HepG2 (cell line): ENCODE data around the gene DDC. TPM values are rescaled to one million over a fixed set of nuclear protein-coding genes. Genes with fewer than 3 reads are reported as not detected.

Experiments used
- AGO2 ChIP-seq: fragments of 200-400 bp; formaldehyde crosslinking; optimal IDR thresholded peaks from 2 replicates; pipeline ENCODE3; 2017; ENCODE audit warnings: mild to moderate bottlenecking, low read depth, low read length, moderate library complexity
- CEBPB ChIP-seq: IDR thresholded peaks from 2 replicates; pipeline ENCODE4 v1.6.1; 2011; ENCODE audit warnings: low read depth, low read length, improper control_type of control experiment, borderline replicate concordance
- CREBL2 ChIP-seq: sonication (generic); formaldehyde crosslinking; IDR thresholded peaks from 2 replicates; pipeline ENCODE4 v1.8.1; 2023; ENCODE audit warnings: missing genetic modification reagents, mild to moderate bottlenecking, borderline replicate concordance
- CTCF ChIP-seq: sonication (generic); formaldehyde crosslinking; IDR thresholded peaks from 2 replicates; pipeline ENCODE4 v1.5.0; 2020; ENCODE audit warnings: mild to moderate bottlenecking, missing genetic modification reagents, moderate library complexity
- DBP ChIP-seq: sonication (generic); formaldehyde crosslinking; IDR thresholded peaks from 2 replicates; pipeline ENCODE4 v1.4.0; 2020; ENCODE audit warnings: missing genetic modification reagents; ENCODE audit errors: not compliant biosample characterization
- FUBP1 ChIP-seq: sonication (generic); formaldehyde crosslinking; IDR thresholded peaks from 2 replicates; pipeline ENCODE4 v1.5.1; 2020; ENCODE audit warnings: missing genetic modification reagents, mild to moderate bottlenecking, borderline replicate concordance
- HNF1A ChIP-seq, 2 experiments: sonication (generic) in 1 of 2; formaldehyde crosslinking in 1 of 2; IDR thresholded peaks; 2 replicates each; pipeline versions ENCODE4 v1.4.0 to v1.6.1; 2016 to 2020; ENCODE audit warnings: borderline replicate concordance in 1 of 2, low read depth in 1 of 2, mild to moderate bottlenecking in 1 of 2, missing genetic modification reagents in 1 of 2
- HOXA3 ChIP-seq: sonication (generic); formaldehyde crosslinking; IDR thresholded peaks from 2 replicates; pipeline ENCODE4 v1.5.0; 2020; ENCODE audit warnings: missing genetic modification reagents
- MLX ChIP-seq: IDR thresholded peaks from 2 replicates; pipeline ENCODE4 v1.6.1; 2016
- RBM39 ChIP-seq: fragments of 200-400 bp; formaldehyde crosslinking; IDR thresholded peaks from one replicate; pipeline ENCODE4 v1.6.1; 2018; ENCODE audit warnings: antibody characterized with exemption, mild to moderate bottlenecking, low read depth, low read length; ENCODE audit not compliant: poor library complexity, severe bottlenecking
- SUZ12 ChIP-seq: fragments of 150-350 bp; IDR thresholded peaks from 2 replicates; pipeline ENCODE4 v1.6.1; 2014; ENCODE audit warnings: low read depth, low read length
- ZBTB38 ChIP-seq: sonication (generic); formaldehyde crosslinking; IDR thresholded peaks from 2 replicates; pipeline ENCODE4 v1.5.1; 2020; ENCODE audit warnings: mild to moderate bottlenecking, missing genetic modification reagents
- ZFP41 ChIP-seq: sonication (generic); formaldehyde crosslinking; IDR thresholded peaks from 2 replicates; pipeline ENCODE4 v1.4.0; 2020; ENCODE audit warnings: mild to moderate bottlenecking, missing genetic modification reagents, borderline replicate concordance
- ZNF138 ChIP-seq: sonication (generic); formaldehyde crosslinking; IDR thresholded peaks from 2 replicates; pipeline ENCODE4 v1.5.0; 2020; ENCODE audit warnings: mild to moderate bottlenecking, low read depth, missing genetic modification reagents
- ZNF326 ChIP-seq: sonication (generic); formaldehyde crosslinking; IDR thresholded peaks from 2 replicates; pipeline ENCODE4 v1.4.0; 2020; ENCODE audit warnings: missing genetic modification reagents, borderline replicate concordance
- ZNF33A ChIP-seq: sonication (generic); formaldehyde crosslinking; IDR thresholded peaks from 2 replicates; pipeline ENCODE4 v1.5.1; 2020; ENCODE audit warnings: missing genetic modification reagents, mild to moderate bottlenecking, moderate library complexity, borderline replicate concordance
- ZNF567 ChIP-seq: sonication (generic); formaldehyde crosslinking; IDR thresholded peaks from 2 replicates; pipeline ENCODE4 v1.8.1; 2023; ENCODE audit warnings: mild to moderate bottlenecking, missing genetic modification reagents, borderline replicate concordance
- polyA plus RNA-seq, 8 experiments: library from polyadenylated mRNA; depleted of rRNA in 3 of 8; stranded (reverse) in 7 of 8; unstranded in 1 of 8; fragments of >200 nt; fragmentation: Illumina TruSeq in 4 of 8; extraction: Trizol in 4 of 8; gene quantifications; 2 replicates each; pipeline versions ENCODE4 v1.2.1 to v1.2.3, GENCODE V29; 2011 to 2016; ENCODE audit warnings: low read depth in 4 of 8, missing spikeins in 1 of 8, mixed read lengths in 1 of 8; ENCODE audit not compliant: insufficient read depth in 1 of 8
- total RNA-seq, 5 experiments: library from RNA; depleted of rRNA; stranded (reverse); fragments of >200 nt; fragmentation: Illumina TruSeq; extraction: Trizol; gene quantifications; 2 replicates each; pipeline ENCODE4 v1.2.3, GENCODE V29; 2016; ENCODE audit warnings: low read depth in 1 of 5

Gene DDC
- total and polyA plus RNA-seq, 2 of the 13 experiments (the other 11 are each of a cell fraction or from before 2014, with no cell fraction given): 11.7 to 93.3 TPM

GRCh38 chr7:50591480-50592438, 26.6 kb upstream of the DDC start (continued):
- TF ChIP-seq FUBP1: no peak
- TF ChIP-seq ZFP41 (CRISPR knock-in tag): 0 out of 2 replicates have a peak, but pooled peaks have one; percentile 25
- TF ChIP-seq AGO2: no peak
- TF ChIP-seq SUZ12: no peak
- no peak for TF ChIP-seq ZNF567 (CRISPR knock-in tag)
- TF ChIP-seq HNF1A (IDR thresholded peaks at IDR 0.05; ENCODE audit: low read depth): no peak
- no peak for TF ChIP-seq HNF1A (CRISPR knock-in tag; IDR thresholded peaks at IDR 0.05; ENCODE audit: borderline replicate concordance)
- no peak for TF ChIP-seq CREBL2 (CRISPR knock-in tag)
- TF ChIP-seq HOXA3 (CRISPR knock-in tag): peak; percentile 53; the same call in 1 of the 2 replicates
- no peak for TF ChIP-seq ZNF138 (CRISPR knock-in tag)
- TF ChIP-seq ZBTB38: no peak
- 0 out of 2 replicates have a peak, but pooled peaks have one; percentile 5 for TF ChIP-seq CTCF (CRISPR knock-in tag)
- no peak for TF ChIP-seq ZNF33A (CRISPR knock-in tag)
- TF ChIP-seq MLX: no peak
- TF ChIP-seq CEBPB: no peak
- TF ChIP-seq RBM39: no peak
- no peak for TF ChIP-seq ZNF326
- TF ChIP-seq DBP (CRISPR knock-in tag): no peak
